ENCODE data around the gene YY1. TPM values are rescaled to one million over a fixed set of nuclear protein-coding genes. Genes with fewer than 3 reads are reported as not detected.
"Not testable (repeated sequence)": the region's sequence is repeated elsewhere in the genome, so short reads cannot be mapped to it uniquely, and the experiment has no call there.

Gene YY1
- polyA plus RNA-seq, 2 of the 4 experiments (the other 2 are of a cell fraction) = 58.4 to 65.8 TPM

- H3K4me1 ChIP-seq = peaks cover 9% of the 10 kb centered on the region; the same call in 2 of the 3 replicates
- no peak for DNase-seq (ENCODE audit: low read depth in 1 of 2, low spot score in 1 of 2)
- no peak for ATAC-seq
- H3K9me3 ChIP-seq = no peaks in the 10 kb centered on the region
- WGBS (ENCODE audit: missing lambda C conversion rate) = 83% methylated on average over 11 of the region's 12 CpGs
- ChIA-PET POLR2A (no interaction called here), CTCF (interaction anchor here (1.1 to 7.2 kb wide), 6 partner anchors 10 to 98 kb away, joined by 3 to 114 read pairs (median 6); partner anchors contain the start of gene SLC25A47)
- no peak for FAIRE-seq
- no peak overlapping the region for H3K27ac ChIP-seq
- TF ChIP-seq, protein P1, sequence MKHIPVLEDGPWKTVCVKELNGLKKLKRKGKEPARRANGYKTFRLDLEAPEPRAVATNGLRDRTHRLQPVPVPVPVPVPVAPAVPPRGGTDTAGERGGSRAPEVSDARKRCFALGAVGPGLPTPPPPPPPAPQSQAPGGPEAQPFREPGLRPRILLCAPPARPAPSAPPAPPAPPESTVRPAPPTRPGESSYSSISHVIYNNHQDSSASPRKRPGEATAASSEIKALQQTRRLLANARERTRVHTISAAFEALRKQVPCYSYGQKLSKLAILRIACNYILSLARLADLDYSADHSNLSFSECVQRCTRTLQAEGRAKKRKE (CRISPR knock-in tag; IDR thresholded peaks at IDR 0.05; ENCODE audit: low read depth) = no peak
- no peak for TF ChIP-seq MAFK (IDR thresholded peaks at IDR 0.05; ENCODE audit: partially characterized antibody)
- TF ChIP-seq ELK1 (IDR thresholded peaks at IDR 0.05; ENCODE audit: low read depth, low read length) = no peak
- no peak for TF ChIP-seq RCOR1 (IDR thresholded peaks at IDR 0.05; ENCODE audit: low read depth, low read length)
- TF ChIP-seq E2F6 (IDR thresholded peaks at IDR 0.05; ENCODE audit: borderline replicate concordance, low read depth) = no peak
- TF ChIP-seq TP53 (CRISPR knock-in tag; IDR thresholded peaks at IDR 0.05) = no peak
- TF ChIP-seq ZNF302 (CRISPR knock-in tag; IDR thresholded peaks at IDR 0.05) = no peak
- TF ChIP-seq EP300 (IDR thresholded peaks at IDR 0.05) = no peak
- no peak for TF ChIP-seq TFCP2L1 (CRISPR knock-in tag; IDR thresholded peaks at IDR 0.05)
- TF ChIP-seq CBX8 (IDR thresholded peaks at IDR 0.05) = no peak
- TF ChIP-seq FOSL2 (IDR thresholded peaks at IDR 0.05) = no peak
- no peak for TF ChIP-seq FOSL2 (CRISPR knock-in tag; IDR thresholded peaks at IDR 0.05)
- TF ChIP-seq HDAC2 (IDR thresholded peaks at IDR 0.05) = no peak
- TF ChIP-seq, protein P2, sequence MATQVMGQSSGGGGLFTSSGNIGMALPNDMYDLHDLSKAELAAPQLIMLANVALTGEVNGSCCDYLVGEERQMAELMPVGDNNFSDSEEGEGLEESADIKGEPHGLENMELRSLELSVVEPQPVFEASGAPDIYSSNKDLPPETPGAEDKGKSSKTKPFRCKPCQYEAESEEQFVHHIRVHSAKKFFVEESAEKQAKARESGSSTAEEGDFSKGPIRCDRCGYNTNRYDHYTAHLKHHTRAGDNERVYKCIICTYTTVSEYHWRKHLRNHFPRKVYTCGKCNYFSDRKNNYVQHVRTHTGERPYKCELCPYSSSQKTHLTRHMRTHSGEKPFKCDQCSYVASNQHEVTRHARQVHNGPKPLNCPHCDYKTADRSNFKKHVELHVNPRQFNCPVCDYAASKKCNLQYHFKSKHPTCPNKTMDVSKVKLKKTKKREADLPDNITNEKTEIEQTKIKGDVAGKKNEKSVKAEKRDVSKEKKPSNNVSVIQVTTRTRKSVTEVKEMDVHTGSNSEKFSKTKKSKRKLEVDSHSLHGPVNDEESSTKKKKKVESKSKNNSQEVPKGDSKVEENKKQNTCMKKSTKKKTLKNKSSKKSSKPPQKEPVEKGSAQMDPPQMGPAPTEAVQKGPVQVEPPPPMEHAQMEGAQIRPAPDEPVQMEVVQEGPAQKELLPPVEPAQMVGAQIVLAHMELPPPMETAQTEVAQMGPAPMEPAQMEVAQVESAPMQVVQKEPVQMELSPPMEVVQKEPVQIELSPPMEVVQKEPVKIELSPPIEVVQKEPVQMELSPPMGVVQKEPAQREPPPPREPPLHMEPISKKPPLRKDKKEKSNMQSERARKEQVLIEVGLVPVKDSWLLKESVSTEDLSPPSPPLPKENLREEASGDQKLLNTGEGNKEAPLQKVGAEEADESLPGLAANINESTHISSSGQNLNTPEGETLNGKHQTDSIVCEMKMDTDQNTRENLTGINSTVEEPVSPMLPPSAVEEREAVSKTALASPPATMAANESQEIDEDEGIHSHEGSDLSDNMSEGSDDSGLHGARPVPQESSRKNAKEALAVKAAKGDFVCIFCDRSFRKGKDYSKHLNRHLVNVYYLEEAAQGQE (IDR thresholded peaks at IDR 0.05) = no peak
- TF ChIP-seq, protein P3, sequence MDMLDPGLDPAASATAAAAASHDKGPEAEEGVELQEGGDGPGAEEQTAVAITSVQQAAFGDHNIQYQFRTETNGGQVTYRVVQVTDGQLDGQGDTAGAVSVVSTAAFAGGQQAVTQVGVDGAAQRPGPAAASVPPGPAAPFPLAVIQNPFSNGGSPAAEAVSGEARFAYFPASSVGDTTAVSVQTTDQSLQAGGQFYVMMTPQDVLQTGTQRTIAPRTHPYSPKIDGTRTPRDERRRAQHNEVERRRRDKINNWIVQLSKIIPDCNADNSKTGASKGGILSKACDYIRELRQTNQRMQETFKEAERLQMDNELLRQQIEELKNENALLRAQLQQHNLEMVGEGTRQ (IDR thresholded peaks at IDR 0.05) = no peak
- TF ChIP-seq CEBPB (IDR thresholded peaks at IDR 0.05) = no peak
- TF ChIP-seq SREBF2 (IDR thresholded peaks at IDR 0.05) = no peak
- TF ChIP-seq ZC3H11A (IDR thresholded peaks at IDR 0.05) = no peak
- TF ChIP-seq, protein P4, sequence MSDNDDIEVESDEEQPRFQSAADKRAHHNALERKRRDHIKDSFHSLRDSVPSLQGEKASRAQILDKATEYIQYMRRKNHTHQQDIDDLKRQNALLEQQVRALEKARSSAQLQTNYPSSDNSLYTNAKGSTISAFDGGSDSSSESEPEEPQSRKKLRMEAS (IDR thresholded peaks at IDR 0.05) = no peak
- TF ChIP-seq JUN (IDR thresholded peaks at IDR 0.05) = no peak
- TF ChIP-seq HOXA7 (CRISPR knock-in tag; IDR thresholded peaks at IDR 0.05) = no peak
- no peak overlapping the region for H3K4me3 ChIP-seq
- H3K4me2 ChIP-seq = no peak overlapping the region
Observed at GRCh38 chr14:100287202-100287997, 48.5 kb downstream of the YY1 start.

DNA sequence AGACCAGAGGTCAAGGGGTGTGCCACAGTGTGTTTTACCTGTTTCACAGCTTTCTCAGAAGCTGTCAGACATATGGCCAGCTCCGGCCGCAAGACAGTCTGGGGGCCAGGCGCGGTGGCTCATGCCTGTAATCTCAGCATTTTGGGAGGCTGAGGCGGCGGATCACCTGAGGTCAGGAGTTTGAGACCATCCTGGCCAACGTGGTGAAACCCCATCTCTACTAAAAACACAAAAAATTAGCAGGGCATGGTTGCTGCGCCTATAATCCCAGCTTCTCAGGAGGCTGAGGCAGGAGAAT, 49.0 kb downstream of the YY1 start:
- 88% methylated on average over 8 of the region's 8 CpGs for WGBS (ENCODE audit: missing lambda C conversion rate)
- H3K4me3 ChIP-seq; ATAC-seq; H3K4me2 ChIP-seq; FAIRE-seq; H3K9me3 ChIP-seq; POLR2A ChIA-PET; DNase-seq (ENCODE audit: low read depth in 1 of 2, low spot score in 1 of 2); H3K27ac ChIP-seq; H3K4me1 ChIP-seq: not testable (repeated sequence)
- CTCF ChIA-PET = interaction anchor here (1.1 to 7.2 kb wide), 2 partner anchors 10 to 90 kb away, joined by 3 to 114 read pairs; no protein-coding TSS in a partner anchor

Data from A549 (cell line).